IMR-90 (cell line): ENCODE data around the gene GABRR3. TPM values are rescaled to one million over a fixed set of nuclear protein-coding genes. Genes with fewer than 3 reads are reported as not detected.

Source experiments
- ATAC-seq: fragments of 200-7000 bp; cut with Tn5 transposase; 2 replicates; pipeline ENCODE4 v1.9.1; 2020; ENCODE audit warnings: low read depth, mild to moderate bottlenecking, moderate library complexity
- BruUV-seq: library from RNA; stranded (reverse); fragments of 400-500 nt; replicated peaks from 2 replicates; lab custom pipeline; 2021; lab: Mats Ljungman, UMichigan
- CTCF ChIA-PET: fragments of 300-600 bp; formaldehyde crosslinking; extraction: SDS; loops from one replicate; lab custom pipeline; 2021; ENCODE audit warnings: antibody characterized with exemption; lab: Yijun Ruan, JAX
- POLR2A ChIA-PET: fragments of 300-600 bp; sonication (Branson Sonifier 250); formaldehyde crosslinking; loops from one replicate; lab custom pipeline; 2022; ENCODE audit warnings: antibody characterized with exemption; ENCODE audit not compliant: unreplicated experiment; lab: Charles Lee
- DNase-seq: peaks from one replicate; pipeline ENCODE4 v3.0.0; 2013
- H2AFZ ChIP-seq: replicated peaks from 2 replicates; pipeline ENCODE3; 2013; ENCODE audit warnings: low read length, mild to moderate bottlenecking; ENCODE audit not compliant: poor library complexity
- H2AK5ac ChIP-seq: 2 replicates; pipeline ENCODE4 v1.6.1; 2013; ENCODE audit warnings: low read depth, low read length, inconsistent platforms
- H2AK9ac ChIP-seq: replicated peaks from 2 replicates; pipeline ENCODE3; 2013; ENCODE audit warnings: mild to moderate bottlenecking, low read depth, low read length, moderate library complexity; ENCODE audit not compliant: poor library complexity
- H2BK120ac ChIP-seq: 2 replicates; pipeline ENCODE4 v1.6.1; 2013; ENCODE audit warnings: low read depth, low read length, inconsistent platforms
- H2BK15ac ChIP-seq: 3 replicates; pipeline ENCODE4 v1.6.1; 2013; ENCODE audit warnings: low read depth, low read length, inconsistent platforms
- H2BK20ac ChIP-seq: 2 replicates; pipeline ENCODE4 v1.6.1; 2013; ENCODE audit warnings: low read depth, mild to moderate bottlenecking, inconsistent platforms, low read length, moderate library complexity
- H2BK5ac ChIP-seq: 2 replicates; pipeline ENCODE4 v1.6.1; 2013; ENCODE audit warnings: mild to moderate bottlenecking, low read depth, low read length, inconsistent platforms; ENCODE audit not compliant: poor library complexity, severe bottlenecking
- H3K14ac ChIP-seq: replicated peaks from 2 replicates; pipeline ENCODE4 v1.6.1; 2013; ENCODE audit warnings: low read depth, low read length, inconsistent platforms
- H3K18ac ChIP-seq: 2 replicates; pipeline ENCODE4 v1.6.1; 2013; ENCODE audit warnings: low read depth, low read length, control low read depth
- H3K23ac ChIP-seq: 2 replicates; pipeline ENCODE4 v1.6.1; 2013; ENCODE audit warnings: low read depth, low read length, inconsistent platforms
- H3K27ac ChIP-seq: 2 replicates; pipeline ENCODE4 v1.5.1; 2013; ENCODE audit warnings: mild to moderate bottlenecking, control low read depth, low read length; ENCODE audit not compliant: insufficient read depth
- H3K27me3 ChIP-seq: 2 replicates; pipeline ENCODE4 v1.6.1; 2013; ENCODE audit warnings: low read length; ENCODE audit not compliant: control insufficient read depth, insufficient read depth
- H3K36me3 ChIP-seq: 2 replicates; pipeline ENCODE4 v1.6.1; 2013; ENCODE audit warnings: low read length, mixed read lengths; ENCODE audit not compliant: control insufficient read depth, insufficient read depth
- H3K4ac ChIP-seq: 2 replicates; pipeline ENCODE4 v1.6.1; 2013; ENCODE audit warnings: low read depth, low read length, inconsistent platforms
- H3K4me1 ChIP-seq: 2 replicates; pipeline ENCODE4 v1.6.1; 2013; ENCODE audit warnings: low read length, mixed read lengths; ENCODE audit not compliant: control insufficient read depth, insufficient read depth
- H3K4me2 ChIP-seq: 2 replicates; pipeline ENCODE4 v1.6.1; 2013; ENCODE audit warnings: low read depth, mild to moderate bottlenecking, control low read depth, low read length, moderate library complexity
- H3K4me3 ChIP-seq: 2 replicates; pipeline ENCODE4 v1.5.1; 2013; ENCODE audit warnings: low read depth, mild to moderate bottlenecking, control low read depth, low read length, moderate library complexity; ENCODE audit not compliant: insufficient read depth
- H3K56ac ChIP-seq: 2 replicates; pipeline ENCODE4 v1.6.1; 2013; ENCODE audit warnings: low read length, inconsistent platforms; ENCODE audit not compliant: insufficient read depth; ENCODE audit errors: extremely low read depth
- H3K79me1 ChIP-seq, 2 experiments: 2 replicates each; pipeline ENCODE4 v1.6.1; 2013; ENCODE audit warnings: low read length in 2 of 2, inconsistent platforms in 1 of 2, low read depth in 1 of 2
- H3K9ac ChIP-seq: 2 replicates; pipeline ENCODE4 v1.6.1; 2013; ENCODE audit warnings: low read depth, low read length, control low read depth
- H3K9me1 ChIP-seq: 2 replicates; pipeline ENCODE4 v1.6.1; 2013; ENCODE audit warnings: low read length, inconsistent platforms; ENCODE audit not compliant: insufficient read depth
- H3K9me3 ChIP-seq: 2 replicates; pipeline ENCODE4 v1.6.1; 2013; ENCODE audit warnings: low read length; ENCODE audit not compliant: control insufficient read depth, insufficient read depth
- H4K20me1 ChIP-seq: 2 replicates; pipeline ENCODE4 v1.6.1; 2013; ENCODE audit warnings: low read length, inconsistent platforms; ENCODE audit not compliant: insufficient read depth
- H4K5ac ChIP-seq: 2 replicates; pipeline ENCODE4 v1.6.1; 2013; ENCODE audit warnings: mild to moderate bottlenecking, low read depth, low read length, control low read depth
- H4K8ac ChIP-seq, 2 experiments: 2 replicates each; pipeline ENCODE4 v1.6.1; 2013; ENCODE audit warnings: low read depth in 2 of 2, low read length in 2 of 2, control low read depth in 1 of 2, inconsistent platforms in 1 of 2
- H4K91ac ChIP-seq: 2 replicates; pipeline ENCODE4 v1.6.1; 2013; ENCODE audit warnings: low read depth, low read length, inconsistent platforms; ENCODE audit not compliant: insufficient read depth
- BHLHE40 ChIP-seq: fragments of 150-350 bp; IDR thresholded peaks from 2 replicates; pipeline ENCODE4 v1.6.1; 2016; ENCODE audit warnings: mild to moderate bottlenecking, low read depth, low read length
- FOS ChIP-seq: fragments of 150-350 bp; IDR thresholded peaks from 2 replicates; pipeline ENCODE4 v1.6.1; 2016; ENCODE audit warnings: low read depth, low read length
- MAZ ChIP-seq: IDR thresholded peaks from 2 replicates; pipeline ENCODE4 v1.6.1; 2012; ENCODE audit warnings: low read depth, mild to moderate bottlenecking, low read length, improper control_type of control experiment, moderate library complexity, borderline replicate concordance
- NFE2L2 ChIP-seq: fragments of 150-350 bp; IDR thresholded peaks from 2 replicates; pipeline ENCODE4 v1.6.1; 2016; ENCODE audit warnings: low read depth, mild to moderate bottlenecking, low read length
- POLR2A ChIP-seq: IDR thresholded peaks from 2 replicates; pipeline ENCODE4 v1.6.1; 2012; ENCODE audit warnings: mild to moderate bottlenecking, low read depth, low read length
- RAD21 ChIP-seq: IDR thresholded peaks from 2 replicates; pipeline ENCODE4 v1.6.1; 2012; ENCODE audit warnings: low read length, improper control_type of control experiment
- RFX5 ChIP-seq: IDR thresholded peaks from 2 replicates; pipeline ENCODE4 v1.8.0; 2012; ENCODE audit warnings: low read depth, mild to moderate bottlenecking, low read length, moderate library complexity
- WGBS, 2 experiments: methylation state at CpG; one replicate each; pipeline versions ENCODE4 v1.1.5 to v1.1.7; 2013; ENCODE audit warnings: missing lambda C conversion rate in 2 of 2; ENCODE audit not compliant: insufficient read length in 1 of 2; ENCODE audit errors: extremely low coverage in 2 of 2; 5-methylcytosine and 5-hydroxymethylcytosine counted together
- dilution Hi-C: fragments of 300-500 bp; cut with HindIII; formaldehyde crosslinking; loops from one replicate; pipeline ENCODE4 v1.14.3; 2018; ENCODE audit warnings: low sequenced_read_pairs; ENCODE audit not compliant: unreplicated experiment
- in situ Hi-C: fragments of 300-500 bp; cut with MboI; formaldehyde crosslinking; loops from 3 replicates; pipeline ENCODE4 v1.14.3; 2019; ENCODE audit warnings: low sequenced_read_pairs, inconsistent platforms, mixed read lengths
- intact Hi-C: fragments of 100-400 bp; cut with micrococcal nuclease; formaldehyde crosslinking; loops from 2 replicates; pipeline ENCODE4 v1.10.0; 2022
- polyA plus RNA-seq, 3 experiments: library from polyadenylated mRNA; depleted of rRNA; stranded (reverse); fragments of >200 nt; gene quantifications; 2 replicates each; pipeline ENCODE4 v1.2.3, GENCODE V29; 2012; ENCODE audit warnings: low replicate concordance in 1 of 3
- total RNA-seq: library from RNA; depleted of rRNA; stranded (reverse); fragments of >200 nt; gene quantifications from 2 replicates; pipeline ENCODE4 v1.2.3, GENCODE V29; 2012
- TF ChIP-seq, protein P1 (sequence below): fragments of 150-350 bp; IDR thresholded peaks from 2 replicates; pipeline ENCODE4 v1.6.1; 2016; ENCODE audit warnings: low read depth, mild to moderate bottlenecking, low read length, moderate library complexity, borderline replicate concordance
- TF ChIP-seq, protein P2 (sequence below): conservative IDR thresholded peaks from 2 replicates; pipeline ENCODE4 v1.5.1; 2012; ENCODE audit warnings: mild to moderate bottlenecking, low read depth, low read length, improper control_type of control experiment
- TF ChIP-seq, protein P3 (sequence below): fragments of 150-350 bp; IDR thresholded peaks from 2 replicates; pipeline ENCODE4 v1.6.1; 2017; ENCODE audit warnings: mild to moderate bottlenecking, antibody characterized with exemption, low read length, low read depth

The GABRR3 gene
- total and polyA plus RNA-seq, 2 of the 4 experiments (the other 2 are of a cell fraction), result not detected

DNA sequence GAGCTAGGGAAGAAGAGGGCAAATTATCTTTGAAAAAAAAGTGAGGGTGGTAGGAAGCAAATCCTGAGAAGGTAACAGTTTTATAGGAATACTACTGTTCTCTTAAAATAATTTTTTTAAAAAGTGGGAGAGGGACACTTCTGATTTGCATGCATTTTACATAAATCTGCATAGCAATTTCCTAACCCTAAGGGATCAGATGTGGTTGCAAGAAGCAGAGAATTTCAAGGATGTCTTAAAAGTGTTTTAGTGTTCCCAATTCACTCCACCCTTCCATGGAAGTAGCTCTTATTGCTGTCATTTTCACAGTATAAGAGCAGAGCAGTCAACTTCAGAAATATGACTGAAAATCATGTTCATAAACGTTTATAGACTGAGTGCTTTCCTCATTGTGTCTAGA lies 35.1 kb downstream of the GABRR3 start:
- Histone ChIP-seq H3K36me3 (no peaks in the 10 kb centered on the region), H3K4ac (no peak overlapping the region), H2AK9ac (no peak overlapping the region), H4K5ac (no peak overlapping the region), H2BK5ac (no peak overlapping the region), H2BK120ac (no peak overlapping the region), H3K56ac (no peak overlapping the region), H3K27ac (no peak overlapping the region), H3K79me1 (no peaks in the 10 kb centered on the region), H3K18ac (no peak overlapping the region), H2BK15ac (no peak overlapping the region), H3K9ac (no peak overlapping the region), H3K14ac (no peak overlapping the region), H3K23ac (no peak overlapping the region), H3K4me3 (no peak overlapping the region), H4K91ac (no peak overlapping the region), H2BK20ac (no peak overlapping the region), H3K4me2 (no peak overlapping the region), H4K20me1 (no peaks in the 10 kb centered on the region), H2AK5ac (no peak overlapping the region), H4K8ac (no peak overlapping the region), H3K27me3 (peaks cover 3% of the 10 kb centered on the region; the same call in 1 of the 2 replicates), H3K9me3 (no peaks in the 10 kb centered on the region), H3K4me1 (no peaks in the 10 kb centered on the region), H3K9me1 (no peaks in the 10 kb centered on the region), H2AFZ (no peak overlapping the region)
- TF ChIP-seq, protein P1, sequence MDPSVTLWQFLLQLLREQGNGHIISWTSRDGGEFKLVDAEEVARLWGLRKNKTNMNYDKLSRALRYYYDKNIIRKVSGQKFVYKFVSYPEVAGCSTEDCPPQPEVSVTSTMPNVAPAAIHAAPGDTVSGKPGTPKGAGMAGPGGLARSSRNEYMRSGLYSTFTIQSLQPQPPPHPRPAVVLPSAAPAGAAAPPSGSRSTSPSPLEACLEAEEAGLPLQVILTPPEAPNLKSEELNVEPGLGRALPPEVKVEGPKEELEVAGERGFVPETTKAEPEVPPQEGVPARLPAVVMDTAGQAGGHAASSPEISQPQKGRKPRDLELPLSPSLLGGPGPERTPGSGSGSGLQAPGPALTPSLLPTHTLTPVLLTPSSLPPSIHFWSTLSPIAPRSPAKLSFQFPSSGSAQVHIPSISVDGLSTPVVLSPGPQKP, result no peak
- TF ChIP-seq MAZ (no peak), NFE2L2 (no peak), RFX5 (no peak), RAD21 (no peak), POLR2A (no peak), FOS (no peak), BHLHE40 (no peak)
- TF ChIP-seq, protein P2, sequence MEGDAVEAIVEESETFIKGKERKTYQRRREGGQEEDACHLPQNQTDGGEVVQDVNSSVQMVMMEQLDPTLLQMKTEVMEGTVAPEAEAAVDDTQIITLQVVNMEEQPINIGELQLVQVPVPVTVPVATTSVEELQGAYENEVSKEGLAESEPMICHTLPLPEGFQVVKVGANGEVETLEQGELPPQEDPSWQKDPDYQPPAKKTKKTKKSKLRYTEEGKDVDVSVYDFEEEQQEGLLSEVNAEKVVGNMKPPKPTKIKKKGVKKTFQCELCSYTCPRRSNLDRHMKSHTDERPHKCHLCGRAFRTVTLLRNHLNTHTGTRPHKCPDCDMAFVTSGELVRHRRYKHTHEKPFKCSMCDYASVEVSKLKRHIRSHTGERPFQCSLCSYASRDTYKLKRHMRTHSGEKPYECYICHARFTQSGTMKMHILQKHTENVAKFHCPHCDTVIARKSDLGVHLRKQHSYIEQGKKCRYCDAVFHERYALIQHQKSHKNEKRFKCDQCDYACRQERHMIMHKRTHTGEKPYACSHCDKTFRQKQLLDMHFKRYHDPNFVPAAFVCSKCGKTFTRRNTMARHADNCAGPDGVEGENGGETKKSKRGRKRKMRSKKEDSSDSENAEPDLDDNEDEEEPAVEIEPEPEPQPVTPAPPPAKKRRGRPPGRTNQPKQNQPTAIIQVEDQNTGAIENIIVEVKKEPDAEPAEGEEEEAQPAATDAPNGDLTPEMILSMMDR, result no peak
- TF ChIP-seq, protein P3, sequence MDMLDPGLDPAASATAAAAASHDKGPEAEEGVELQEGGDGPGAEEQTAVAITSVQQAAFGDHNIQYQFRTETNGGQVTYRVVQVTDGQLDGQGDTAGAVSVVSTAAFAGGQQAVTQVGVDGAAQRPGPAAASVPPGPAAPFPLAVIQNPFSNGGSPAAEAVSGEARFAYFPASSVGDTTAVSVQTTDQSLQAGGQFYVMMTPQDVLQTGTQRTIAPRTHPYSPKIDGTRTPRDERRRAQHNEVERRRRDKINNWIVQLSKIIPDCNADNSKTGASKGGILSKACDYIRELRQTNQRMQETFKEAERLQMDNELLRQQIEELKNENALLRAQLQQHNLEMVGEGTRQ, result no peak
- DNase-seq (no peak), ATAC-seq (no peak)
- WGBS, 2 experiments, result no CpG with 5 or more reads among the region's 1 CpG
- in situ Hi-C loops (no loop called here), dilution Hi-C loops (loop anchor here (25.0 kb wide), 1 partner anchor 188 kb away; the partner anchor contains the start of gene CRYBG3), intact Hi-C loops (no loop called here)
- BruUV-seq, result no TSS peak
- ChIA-PET CTCF (interaction anchor here (1.2 kb wide), 1 partner anchor 16 kb away, joined by 3 read pairs; no protein-coding TSS in a partner anchor), POLR2A (no interaction called here)
